Fibroblast of skin of scalp (primary cell): ENCODE data around the gene COBL.

Experiments
- DNase-seq: peaks from one replicate; pipeline ENCODE4 v3.0.0-alpha.2; 2013

Gene COBL

DNA sequence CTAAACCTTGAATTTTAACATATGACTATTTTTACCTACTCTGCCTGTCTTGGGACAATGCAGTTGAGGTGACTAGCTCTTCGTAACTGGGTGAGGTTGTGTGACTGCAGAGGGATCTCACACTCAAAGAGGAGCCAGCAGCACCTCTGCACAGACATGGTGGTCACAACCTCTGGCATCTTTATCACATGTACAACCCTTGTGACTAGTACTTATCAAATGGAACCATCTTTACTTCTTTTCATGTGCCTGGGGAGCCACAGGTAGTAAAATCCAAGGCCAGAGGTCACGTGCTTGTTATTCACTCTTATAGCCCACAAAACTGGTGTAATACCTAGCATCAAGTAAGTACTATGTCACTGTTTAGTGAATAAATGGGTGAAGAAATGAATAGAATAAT, 244.3 kb downstream of the COBL start:
- DNase-seq: no peak

DNA sequence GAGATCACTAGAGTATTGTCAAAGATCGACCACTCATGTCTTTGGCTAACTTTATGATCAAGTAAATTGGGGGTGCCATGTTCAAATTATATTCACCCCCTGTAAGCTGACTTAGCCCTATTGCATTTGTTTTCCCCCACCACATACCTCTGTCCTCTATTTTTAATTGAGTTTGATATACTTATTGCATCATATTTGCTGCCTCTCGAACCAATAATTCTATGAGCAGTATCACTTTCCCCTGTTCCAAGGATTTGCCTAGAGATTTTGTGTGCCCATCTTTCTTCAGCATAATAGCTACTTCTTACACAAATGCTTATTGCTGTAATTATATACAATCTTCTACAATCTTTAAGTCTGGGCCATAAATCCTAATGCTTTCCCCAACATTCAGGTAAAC, 245.2 kb downstream of the COBL start:
- DNase-seq: no peak

DNA sequence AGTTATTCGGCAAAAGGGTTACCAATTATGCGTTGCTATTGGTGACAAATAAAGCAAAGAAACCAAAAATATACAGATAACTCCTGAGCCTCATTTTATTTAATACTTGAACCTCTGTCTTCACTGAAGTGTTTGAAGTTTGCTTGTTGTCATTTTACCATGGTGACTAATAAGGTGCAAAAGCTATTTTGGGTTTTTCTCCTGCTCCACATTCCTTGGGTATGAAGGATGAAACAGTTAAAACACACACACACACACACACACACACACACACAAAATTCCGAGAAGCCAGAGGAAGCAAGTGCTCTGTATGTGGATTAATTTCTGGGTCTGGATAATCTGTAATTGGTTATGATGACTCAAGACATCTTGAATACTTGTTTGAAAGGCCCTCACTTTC, 246.5 kb downstream of the COBL start:
- DNase-seq: peak; percentile 58

DNA sequence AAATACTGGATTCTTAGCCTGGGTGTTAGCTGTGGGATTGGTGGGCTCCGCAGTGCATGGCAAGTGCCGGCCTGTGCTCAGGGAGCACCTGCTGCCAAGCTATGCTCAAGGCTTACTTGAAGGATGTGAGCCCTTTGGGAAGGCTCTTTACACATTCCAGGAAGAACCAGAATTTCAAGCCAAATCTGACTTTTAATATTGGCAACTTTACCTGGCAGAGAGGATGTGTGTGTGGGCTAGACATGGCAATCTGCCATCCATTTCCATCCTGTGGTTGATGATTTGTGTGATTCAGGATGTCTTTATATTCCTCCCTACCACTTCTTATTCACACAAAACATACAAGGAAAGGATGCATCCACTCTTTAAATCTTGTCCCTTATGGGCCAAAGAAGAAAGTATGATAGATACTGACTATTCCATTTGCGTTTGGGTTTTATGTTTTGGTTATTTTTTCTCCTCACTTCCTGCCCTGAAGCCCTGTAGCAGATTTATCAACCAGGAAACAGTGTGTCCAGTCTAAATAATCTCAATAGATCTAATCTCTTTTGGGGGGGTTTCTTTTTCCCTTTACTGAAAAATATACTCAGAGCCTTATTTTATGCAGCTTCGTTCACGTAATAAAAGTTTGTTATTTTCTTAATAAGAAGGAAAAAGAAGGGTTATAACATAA, 247.1 kb downstream of the COBL start:
- DNase-seq: no peak

DNA sequence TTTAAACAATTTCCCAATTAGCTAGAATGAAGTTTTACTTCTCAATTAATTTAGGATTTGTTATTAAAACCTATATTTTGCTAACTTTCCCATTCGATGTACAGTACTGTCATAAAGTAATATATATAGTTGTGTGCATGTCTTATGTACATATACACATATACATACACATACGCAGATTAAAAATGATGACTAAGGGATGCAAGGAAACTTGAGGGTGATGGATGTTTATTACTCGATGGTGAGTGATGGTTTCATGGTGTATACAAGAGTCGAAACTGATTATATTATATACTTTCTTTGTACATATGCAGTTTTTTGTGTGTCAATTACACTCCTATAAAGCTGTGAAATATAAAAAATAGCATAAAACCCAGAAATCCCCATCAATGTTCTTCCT, 248.2 kb downstream of the COBL start:
- no peak for DNase-seq

DNA sequence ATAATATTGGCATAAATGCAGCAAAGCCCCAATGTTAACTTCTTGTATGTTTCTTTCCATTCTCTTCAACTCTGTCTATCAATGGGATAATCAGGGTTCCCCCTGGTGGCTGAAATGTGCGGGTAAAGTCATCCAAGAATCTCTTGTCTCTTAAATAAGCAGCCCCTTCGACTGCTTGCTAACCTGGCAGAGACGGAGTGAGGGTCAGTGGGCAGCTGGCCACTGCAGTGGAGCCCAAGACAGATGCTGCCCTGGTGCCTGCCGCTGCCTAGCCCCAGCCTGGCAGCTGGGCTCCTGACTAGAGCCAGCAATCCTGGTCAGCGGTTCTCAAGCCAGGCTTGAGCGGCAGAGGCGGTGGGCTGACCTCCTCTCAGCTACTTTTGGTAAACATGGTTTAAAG, 248.9 kb downstream of the COBL start:
- DNase-seq: peak; percentile 72

DNA sequence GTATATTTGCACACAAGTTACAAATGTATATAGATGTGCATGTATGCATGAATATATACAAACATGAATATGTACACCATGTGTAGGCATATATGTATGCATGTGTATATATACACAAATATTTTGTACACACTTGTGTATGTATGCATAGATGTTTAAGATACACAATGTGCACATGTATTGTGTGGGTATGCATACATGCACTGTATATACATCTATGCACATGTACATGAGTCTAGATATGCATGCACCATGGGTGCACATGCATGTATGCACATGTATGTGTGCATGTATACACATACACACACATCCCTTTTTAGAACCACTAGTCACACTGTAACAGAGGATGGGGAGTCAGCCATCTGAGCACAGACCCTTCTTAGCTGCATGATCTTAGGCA, 249.4 kb downstream of the COBL start:
- DNase-seq: no peak

DNA sequence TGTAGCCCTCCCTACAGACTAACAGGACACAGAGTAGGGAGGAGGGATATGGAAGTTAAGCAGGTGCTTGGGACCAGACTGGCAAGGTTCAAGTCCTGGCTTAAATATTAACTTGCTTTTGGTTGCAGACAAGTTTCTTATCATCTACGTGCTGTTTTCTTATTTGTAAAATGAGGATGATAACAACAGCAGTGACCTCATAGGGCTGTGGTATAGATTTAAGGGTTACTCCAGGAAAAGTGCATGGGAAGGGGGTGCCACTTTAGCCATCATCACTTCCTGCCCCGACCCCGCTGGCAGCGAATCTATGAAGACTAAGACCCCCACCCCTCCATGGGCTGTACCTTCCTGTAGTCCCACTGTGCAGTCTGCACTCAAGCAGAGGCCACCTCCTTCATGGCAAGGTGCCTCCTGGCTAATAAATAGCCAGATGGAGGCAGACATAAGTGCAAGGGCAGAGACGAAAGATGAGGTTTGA, 250.2 kb downstream of the COBL start:
- no peak for DNase-seq

DNA sequence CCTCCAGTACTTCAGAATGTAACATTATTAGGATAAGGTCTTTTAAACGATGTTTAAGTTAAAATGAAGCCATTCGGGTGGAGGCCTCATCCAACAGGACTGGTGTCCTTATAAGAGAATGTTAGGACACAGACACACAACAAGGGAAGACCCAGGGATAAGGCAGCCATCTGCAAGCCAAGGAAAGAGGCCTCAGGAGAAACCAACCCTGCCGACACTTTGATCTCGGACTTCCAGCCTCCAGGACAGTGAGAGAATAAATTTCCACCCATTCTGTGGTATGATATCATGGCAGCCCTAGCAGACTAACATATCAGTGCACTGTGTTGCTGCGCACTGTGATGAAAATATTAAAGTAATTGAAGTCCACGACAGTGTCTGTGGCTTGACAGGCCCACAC, 250.8 kb downstream of the COBL start:
- DNase-seq: no peak

DNA sequence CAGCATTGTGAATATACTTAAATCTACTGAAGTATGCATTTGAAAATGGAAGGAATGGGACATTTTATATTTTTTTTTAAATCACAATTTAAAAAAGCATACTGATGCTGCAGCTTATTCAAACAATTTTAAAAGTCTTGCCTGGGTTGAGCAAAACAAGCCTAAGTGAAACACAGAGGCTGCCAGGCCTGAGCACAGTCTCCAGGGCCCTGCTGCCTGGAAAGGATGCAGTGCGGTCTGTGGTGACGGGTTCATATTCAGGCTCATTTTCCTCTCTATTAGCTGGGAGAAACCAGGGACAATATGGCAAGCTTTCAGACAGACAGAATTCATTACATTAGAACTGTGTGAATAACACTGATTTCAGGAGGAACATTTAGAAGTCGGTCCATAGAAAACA, 251.9 kb downstream of the COBL start:
- DNase-seq: no peak

DNA sequence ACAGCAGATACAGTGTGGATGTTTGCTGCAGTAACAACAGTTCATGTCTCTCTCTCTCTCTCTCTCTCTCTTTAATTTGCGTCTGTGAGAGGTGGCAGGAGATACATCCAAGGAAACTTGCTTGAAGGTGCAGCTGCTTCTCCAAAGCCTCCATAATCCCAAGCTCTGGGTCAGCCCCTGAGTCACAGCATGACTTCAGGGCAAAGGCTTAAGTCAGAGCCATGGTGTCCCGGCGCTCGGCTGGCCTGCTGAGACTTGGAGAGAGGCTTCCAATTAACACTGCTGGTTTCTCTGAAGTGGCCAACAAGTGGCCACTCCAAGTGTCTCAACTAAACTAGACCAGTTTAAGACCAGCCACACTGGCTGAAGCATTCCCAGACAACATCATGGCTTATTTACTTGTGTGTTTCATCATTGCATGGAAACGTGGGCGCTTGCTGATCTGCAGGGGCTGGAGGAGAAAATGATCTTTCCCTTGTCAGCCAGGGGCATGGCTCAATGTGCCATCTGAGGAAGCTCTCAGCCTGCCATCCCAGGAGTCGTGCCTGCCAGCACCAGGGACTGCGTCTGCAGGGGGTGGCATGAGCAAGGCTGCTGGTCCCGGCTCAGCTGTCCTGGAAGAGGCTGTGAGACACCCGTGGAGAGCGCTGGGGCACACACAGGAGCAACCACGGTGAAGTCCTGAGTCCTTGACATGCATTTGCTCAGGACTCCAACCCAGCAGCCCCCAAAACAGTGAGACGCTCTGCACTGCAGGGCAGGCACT, 254.2 kb downstream of the COBL start:
- DNase-seq: no peak

DNA sequence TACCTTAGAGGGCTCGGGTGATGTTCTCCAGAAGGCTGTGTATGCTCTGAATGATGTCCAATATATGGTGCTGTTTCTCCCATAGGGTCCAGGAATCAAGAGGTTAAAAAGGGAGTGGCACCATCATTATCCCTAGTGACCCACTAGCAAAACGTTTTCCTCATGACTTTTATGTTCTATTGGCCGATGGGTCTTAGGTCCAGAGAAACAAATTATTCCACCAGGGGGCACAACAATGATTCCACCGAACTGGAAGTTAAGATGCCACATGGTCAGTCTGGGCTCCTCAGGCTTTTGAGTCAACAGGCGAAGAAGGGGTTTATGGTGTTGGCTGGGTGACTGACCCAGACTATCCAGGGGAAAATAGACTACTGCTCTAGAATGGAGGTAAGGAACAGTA, 256.1 kb downstream of the COBL start:
- no peak for DNase-seq

DNA sequence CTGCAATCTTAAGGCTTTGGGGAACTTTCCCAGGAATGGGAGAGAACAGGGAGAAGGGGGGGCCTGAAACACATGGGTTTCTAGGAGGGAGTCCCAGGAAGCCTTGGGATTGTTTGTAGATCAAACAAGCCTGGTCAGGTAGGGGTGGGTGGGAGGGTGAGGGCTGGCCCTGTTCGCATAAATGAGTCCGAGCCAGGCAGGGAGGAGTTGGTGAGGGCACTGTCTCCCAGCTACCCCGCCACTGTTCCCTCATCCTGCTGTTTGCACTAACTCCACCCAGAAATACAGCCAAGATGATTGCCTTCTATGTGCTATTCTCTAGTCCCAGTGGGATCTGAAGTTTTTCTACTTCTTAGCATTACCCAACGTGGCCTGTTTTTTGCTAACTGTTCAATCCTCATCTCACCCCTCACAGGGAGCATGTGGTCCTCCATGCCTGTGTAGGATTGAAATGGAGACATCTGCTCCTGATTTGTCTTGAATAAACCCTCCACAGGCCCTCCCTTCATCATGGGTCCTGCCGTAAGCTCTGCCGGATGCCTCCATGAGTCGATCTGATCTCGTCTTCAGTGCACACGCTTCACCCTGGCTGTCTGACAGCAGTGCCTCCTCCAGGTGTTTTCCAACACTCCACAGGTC, 257.0 kb downstream of the COBL start:
- DNase-seq: peak; percentile 42

DNA sequence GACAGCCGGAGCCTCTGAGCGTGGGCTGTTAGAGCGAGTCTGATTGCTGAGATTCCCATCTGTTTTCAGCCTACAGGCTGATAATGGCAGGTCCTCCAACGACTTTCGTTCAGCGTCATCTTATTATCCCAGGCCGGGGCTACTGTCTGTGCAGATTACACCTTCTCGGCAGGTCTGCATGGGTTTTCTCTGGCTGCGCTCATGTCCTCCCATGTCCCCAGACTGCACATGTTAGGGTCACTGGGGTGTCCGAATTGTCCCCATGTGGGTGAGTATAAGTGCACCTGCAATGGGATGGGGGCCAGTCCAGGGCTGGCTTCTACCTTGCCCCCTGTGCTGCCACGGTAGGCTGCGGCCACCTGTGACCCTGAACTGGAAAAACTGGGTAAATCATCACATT, 257.8 kb downstream of the COBL start:
- no peak for DNase-seq

DNA sequence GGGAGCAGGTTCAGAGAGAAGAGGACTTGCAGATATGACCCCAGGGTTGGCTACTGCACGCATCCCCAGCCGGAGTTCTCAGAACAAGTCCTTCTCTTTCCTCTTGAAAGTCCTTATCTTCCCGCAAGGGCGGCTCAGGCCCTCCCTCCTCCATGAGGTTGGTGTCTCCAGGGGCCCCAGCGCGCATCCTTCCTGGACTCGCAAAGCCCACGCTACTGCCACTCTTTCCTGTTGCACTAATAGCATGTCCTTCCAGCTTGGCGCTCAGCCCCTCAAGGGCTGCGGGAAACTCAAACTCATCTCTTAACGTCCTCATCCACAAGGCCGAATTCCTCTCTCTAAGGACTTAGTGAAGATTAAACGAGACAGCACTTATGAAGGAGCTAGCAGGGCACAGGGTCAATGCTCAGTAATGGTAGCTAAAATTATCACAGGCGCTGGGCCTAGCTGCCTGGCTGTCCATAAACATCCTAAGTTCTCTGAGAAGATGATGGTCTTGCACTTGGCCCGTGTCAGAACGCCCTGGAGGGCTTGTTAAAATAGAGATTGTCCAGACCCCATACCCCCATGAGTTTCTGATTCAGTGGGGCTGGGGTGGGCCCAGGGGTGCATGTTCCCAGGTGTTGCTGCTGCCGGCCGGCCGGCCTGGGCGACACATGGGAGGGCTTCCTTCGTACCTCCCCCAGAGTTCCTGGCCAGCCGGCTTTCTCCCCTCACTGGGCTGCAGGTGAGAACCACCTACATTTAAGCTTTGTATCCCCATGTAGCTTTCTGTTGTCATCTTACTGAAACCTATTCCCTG, 261.4 kb downstream of the COBL start:
- DNase-seq: no peak

DNA sequence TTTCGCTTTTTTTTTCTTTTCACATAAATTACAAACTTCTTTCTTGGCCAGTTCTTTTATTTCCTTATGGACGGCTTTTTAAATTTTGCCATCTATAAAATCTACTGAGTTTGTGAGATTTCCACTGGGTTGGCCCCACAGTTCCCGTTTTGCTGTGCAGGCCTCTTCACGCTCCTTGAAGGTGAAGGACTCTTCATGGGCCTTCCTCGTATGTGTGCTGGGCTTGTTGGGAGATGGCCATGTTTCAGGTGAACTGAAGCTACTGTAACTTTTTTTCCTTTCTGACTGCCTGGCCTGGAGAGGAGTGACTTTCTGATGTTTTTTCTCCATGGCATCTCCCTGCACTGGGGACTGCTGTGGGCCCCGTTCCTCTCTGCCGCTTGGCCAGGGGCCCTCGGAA, 262.4 kb downstream of the COBL start:
- DNase-seq: no peak

DNA sequence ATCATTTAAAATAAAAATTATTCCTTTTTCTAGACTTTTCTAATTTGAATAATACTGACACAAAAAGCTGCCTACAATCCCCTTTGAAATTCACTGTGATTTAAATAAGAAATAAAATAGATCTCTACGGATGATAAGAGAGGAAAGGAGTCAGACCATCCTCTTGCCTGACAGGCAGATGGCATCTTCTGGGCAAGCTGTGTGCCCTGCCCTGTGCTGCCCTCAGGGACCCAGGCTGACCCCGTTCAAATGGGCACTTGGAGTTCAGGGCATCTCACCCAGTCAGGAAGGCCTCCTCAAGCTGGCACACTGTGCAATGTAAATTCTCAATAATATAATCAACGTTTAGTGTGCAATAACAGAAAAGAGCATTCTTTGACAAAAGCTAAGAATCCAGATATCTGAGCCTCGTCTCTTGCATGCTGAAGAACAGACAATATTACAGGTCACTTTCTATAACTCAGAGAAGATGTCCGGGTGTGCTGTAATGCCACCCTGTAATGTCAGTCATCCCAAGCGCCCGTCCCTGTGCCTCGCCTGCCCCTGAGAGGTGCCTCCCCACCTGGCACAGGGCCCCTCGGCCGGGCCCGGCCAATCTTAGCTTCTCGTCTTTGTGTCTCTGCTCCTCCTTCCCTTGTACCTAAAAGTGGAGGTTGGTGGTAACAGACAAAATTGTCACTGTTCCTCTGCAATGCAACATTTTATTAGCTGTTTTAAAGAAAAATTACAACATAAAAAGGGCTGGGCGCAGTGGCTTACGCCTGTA, 263.3 kb downstream of the COBL start:
- no peak for DNase-seq

DNA sequence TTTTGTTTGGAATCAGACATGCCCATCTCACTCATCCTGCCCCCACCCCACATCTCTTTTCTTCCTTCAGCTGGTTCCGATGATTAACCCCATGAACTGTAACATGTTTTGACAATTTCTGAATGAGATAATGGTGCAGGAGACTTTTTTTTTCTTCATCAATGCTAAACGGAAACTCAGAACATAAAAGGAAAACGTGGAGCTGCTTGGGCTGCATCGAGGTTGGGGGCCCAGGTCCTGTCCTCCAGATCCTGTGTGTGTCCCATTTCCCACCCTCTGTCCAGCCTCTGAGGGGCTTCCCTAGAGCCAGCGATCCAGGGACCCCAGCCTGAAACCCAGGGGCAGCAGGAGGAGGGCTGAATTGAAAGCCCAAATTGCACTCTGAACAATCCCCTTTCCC, 270.1 kb downstream of the COBL start:
- DNase-seq: no peak

DNA sequence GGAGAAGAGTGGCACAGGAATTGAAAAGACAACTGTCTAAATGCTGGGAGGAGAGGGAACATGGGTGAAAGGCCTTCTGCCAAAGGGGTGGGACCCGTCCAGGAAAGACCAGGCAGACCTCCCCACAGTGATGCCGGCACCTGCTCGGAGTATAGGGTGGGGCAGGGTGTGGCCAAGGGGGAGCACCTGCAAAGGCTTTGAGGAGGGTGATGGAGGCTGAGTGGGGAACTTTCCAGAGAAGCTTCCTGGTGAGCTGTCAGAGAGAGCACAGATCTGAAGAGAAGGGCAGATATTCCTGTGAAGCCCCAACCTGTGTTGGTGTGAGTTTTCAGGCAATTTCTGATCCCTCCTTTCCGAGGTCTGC, 270.5 kb downstream of the COBL start:
- DNase-seq: no peak

DNA sequence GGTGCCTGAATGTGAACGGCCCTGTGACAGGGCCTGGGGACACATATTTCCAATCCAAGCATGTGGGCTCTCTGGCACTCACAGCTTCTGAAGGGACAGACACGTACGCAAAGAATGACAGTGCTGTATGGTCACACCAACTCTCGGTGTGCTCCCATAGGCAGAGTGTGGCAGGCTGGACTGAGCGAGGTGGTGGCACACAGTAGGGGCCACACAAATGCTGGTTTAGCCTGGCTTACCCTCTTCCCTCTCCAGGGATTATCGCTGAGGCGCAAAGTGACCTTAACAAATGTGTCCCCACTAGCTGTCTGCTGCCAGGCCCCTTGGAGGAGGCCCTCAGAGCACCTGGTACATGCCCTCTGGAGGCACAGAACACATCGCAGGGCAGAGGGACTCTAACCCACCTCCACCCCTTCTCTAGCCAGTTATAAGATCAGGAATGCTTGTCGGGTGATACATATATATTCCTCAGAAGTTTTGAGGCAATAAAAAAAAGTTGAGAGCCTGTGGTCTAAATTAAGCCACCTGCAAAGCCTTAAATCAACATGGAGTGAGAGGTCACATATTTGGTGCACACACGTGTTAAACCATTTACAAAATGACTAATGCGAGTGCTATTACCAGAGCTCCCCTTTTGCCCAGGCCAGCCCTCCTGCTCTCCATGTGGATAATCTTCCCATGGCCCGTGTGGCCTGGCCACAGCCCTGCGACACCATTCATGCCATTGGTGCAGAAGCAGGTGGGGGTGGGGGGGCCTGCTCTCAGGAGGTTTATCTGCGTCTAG, 271.1 kb downstream of the COBL start:
- peak; percentile 82 for DNase-seq

DNA sequence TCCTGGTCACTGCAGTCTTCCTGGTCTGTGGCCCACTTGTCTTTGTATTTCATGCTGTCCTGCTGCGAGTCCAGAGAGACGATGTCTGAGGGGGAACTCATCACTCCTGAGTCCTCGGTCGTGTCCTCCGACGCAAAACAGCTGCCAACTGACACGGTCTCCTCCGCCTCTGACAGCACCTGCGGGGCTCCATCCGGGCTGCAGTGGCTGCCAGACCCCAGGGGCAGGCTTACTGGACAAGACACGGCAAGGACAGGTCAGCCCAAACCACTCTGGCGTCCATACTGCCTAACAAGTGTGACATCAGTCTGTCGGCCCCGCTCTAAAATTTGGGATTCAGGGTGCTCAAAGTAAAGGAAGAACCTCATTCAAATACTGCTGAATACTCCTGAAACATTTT, 273.1 kb downstream of the COBL start:
- DNase-seq: no peak

DNA sequence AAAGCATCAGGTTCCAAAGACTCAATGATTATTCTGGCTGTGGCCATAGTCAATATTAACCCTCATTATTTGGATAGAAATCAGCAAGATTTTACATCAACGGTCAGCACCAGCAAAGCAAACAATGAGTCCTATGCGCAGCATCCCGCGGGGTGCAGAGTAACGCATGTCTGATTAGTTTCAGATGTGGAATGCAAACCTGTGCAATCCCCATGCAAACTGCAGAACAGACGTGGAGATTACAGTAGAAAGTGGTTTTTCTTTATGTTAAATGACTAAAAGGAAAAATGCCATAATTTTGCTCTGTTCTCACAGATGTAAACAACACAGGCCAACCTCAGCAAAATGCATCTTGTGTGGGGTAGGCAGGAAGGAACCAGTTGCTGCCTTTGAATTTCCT, 275.8 kb downstream of the COBL start:
- DNase-seq: peak; percentile 85
